ENCODE data around the gene SOX18.

DNA sequence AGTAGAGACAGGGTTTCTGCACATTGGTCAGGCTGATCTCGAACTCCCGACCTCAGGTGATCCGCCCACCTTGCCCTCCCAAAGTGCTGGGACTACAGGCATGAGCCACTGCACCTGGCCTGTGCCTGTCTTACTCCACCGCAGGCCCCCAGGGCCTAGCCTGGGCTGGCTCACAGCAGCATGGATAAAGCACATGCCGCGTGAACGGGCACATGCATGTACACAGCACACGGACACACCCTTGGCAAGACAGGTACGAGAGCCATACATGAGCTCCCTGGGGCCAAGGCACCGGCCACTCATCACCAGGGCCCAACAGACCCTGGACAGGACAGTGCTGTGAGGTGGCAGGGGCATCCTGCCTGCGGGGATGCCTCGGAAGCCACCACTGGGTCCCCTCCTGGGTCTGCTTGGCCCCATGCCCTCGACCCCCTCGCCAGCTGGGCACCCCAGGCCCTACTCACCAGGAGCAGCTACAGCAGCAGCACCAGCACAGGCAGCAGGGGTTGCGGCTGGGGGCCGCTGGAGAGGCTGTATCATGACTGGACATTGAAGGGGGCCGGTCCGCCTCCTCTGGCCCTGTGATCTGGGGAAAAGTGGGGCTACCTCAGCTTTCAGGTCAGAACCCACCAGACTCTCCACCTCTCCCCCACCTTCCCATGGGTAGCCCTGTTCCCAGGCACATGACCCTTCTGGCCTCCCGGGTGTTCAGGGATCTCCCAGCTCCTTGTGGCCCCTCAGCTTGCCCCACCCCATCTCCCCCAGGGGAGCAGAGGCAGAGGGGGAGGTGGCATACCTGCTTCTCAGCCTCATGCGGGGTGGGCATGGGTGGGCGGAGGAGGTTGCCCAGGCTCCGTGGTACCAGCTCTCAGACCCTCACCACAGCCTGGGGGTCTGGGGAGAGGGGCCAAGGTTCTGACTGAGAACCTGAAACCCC, 26.9 kb upstream of the SOX18 start:
- TF ChIP-seq SMC3 (IDR thresholded peaks at IDR 0.05; ENCODE audit: low read depth, low read length) (no peak), FOS (IDR thresholded peaks at IDR 0.05; ENCODE audit: low read depth, low read length) (no peak), POLR2A (IDR thresholded peaks at IDR 0.05; ENCODE audit: low read depth, low read length) (no peak)
- TF ChIP-seq, protein P1, sequence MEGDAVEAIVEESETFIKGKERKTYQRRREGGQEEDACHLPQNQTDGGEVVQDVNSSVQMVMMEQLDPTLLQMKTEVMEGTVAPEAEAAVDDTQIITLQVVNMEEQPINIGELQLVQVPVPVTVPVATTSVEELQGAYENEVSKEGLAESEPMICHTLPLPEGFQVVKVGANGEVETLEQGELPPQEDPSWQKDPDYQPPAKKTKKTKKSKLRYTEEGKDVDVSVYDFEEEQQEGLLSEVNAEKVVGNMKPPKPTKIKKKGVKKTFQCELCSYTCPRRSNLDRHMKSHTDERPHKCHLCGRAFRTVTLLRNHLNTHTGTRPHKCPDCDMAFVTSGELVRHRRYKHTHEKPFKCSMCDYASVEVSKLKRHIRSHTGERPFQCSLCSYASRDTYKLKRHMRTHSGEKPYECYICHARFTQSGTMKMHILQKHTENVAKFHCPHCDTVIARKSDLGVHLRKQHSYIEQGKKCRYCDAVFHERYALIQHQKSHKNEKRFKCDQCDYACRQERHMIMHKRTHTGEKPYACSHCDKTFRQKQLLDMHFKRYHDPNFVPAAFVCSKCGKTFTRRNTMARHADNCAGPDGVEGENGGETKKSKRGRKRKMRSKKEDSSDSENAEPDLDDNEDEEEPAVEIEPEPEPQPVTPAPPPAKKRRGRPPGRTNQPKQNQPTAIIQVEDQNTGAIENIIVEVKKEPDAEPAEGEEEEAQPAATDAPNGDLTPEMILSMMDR (conservative IDR thresholded peaks at IDR 0.05; ENCODE audit: low read depth, low read length): no peak
